Psoas muscle (tissue), 8 donors: ENCODE data around the gene VIL1. TPM values are rescaled to one million over a fixed set of nuclear protein-coding genes. Genes with fewer than 3 reads are reported as not detected.

Experiments
- ATAC-seq, 4 donors: fragments of 200-7000 bp; cut with Tn5 transposase; one replicate each; pipeline ENCODE4 v1.9.1; 2020; ENCODE audit warnings: moderate library complexity in 3 of 4, mild to moderate bottlenecking in 2 of 4
- DNase-seq, 2 donors: peaks; one replicate each; pipeline ENCODE4 v3.0.0-alpha.2; 2020
- H3K27ac ChIP-seq: fragments of 200-600 bp; one replicate; pipeline ENCODE4 v1.8.0; 2022
- H3K27me3 ChIP-seq, 3 donors: fragments of 200-600 bp in 1 of 3; one replicate each; pipeline versions ENCODE4 v1.6.1 to v1.8.0; 2013 to 2022; ENCODE audit warnings: low read length in 2 of 3, mild to moderate bottlenecking in 2 of 3, moderate library complexity in 1 of 3; ENCODE audit not compliant: insufficient read depth in 3 of 3
- H3K36me3 ChIP-seq, 2 donors: fragments of 200-600 bp in 1 of 2; one replicate each; pipeline versions ENCODE4 v1.6.1 to v1.8.0; 2013 to 2022; ENCODE audit warnings: low read depth in 1 of 2, mild to moderate bottlenecking in 1 of 2, moderate library complexity in 1 of 2; ENCODE audit not compliant: insufficient read depth in 1 of 2
- H3K4me1 ChIP-seq: fragments of 200-600 bp; one replicate; pipeline ENCODE4 v1.8.0; 2022
- H3K4me3 ChIP-seq: fragments of 200-600 bp; one replicate; pipeline ENCODE4 v1.8.0; 2022; ENCODE audit warnings: mild to moderate bottlenecking
- H3K9me3 ChIP-seq: fragments of 200-600 bp; one replicate; pipeline ENCODE4 v1.8.0; 2022
- whole genome bisulfite sequencing, 3 donors: extraction: QIAGEN DNeasy Blood & Tissue Kit; methylation state at CpG; one replicate each; pipeline versions ENCODE4 v1.1.6 to v1.1.7; 2013; 5-methylcytosine and 5-hydroxymethylcytosine counted together
- intact Hi-C, 2 donors: fragments of 100-400 bp; cut with DNase I; formaldehyde crosslinking; loops; one replicate each; pipeline versions ENCODE4 v1.11.0 to v1.14.2; 2022
- polyA plus RNA-seq, 3 donors: library from polyadenylated mRNA; stranded (reverse); fragments of 200-250 nt; gene quantifications; one replicate each; pipeline ENCODE4 v1.2.3, GENCODE V29; 2013
- total RNA-seq, 4 donors: library from RNA; stranded (reverse); fragmentation: NEBNext Ultra II Directional in 2 of 4; extraction: Animal tissue kit (Norgen Biotek cat#: 25700) in 2 of 4; gene quantifications; one replicate each; pipeline versions ENCODE4 v1.2.1 to v1.2.4, GENCODE V29; 2021 to 2023
- TF ChIP-seq, protein P1 (sequence below): fragments of 200-600 bp; IDR thresholded peaks from one replicate; pipeline ENCODE4 v1.8.0; 2022; ENCODE audit warnings: antibody characterized with exemption
- donor health status: healthy with polysubstance abuse.
- donor health status: DM: no; HTN: no; CAD: no; lungs with moderate emphysema.
- donor health status: Bipolar disorder and iron deficiency.
- donor health status: healthy.
- donor health status: DM: yes; HTN: yes; CAD: no.
- donor health status: DM: no; HTN: no; CAD: no.
- donor health status: DM: no; HTN: no; CAD: no.
- donor health status: DM: yes; HTN: yes; CAD: no.

The VIL1 gene
- total and polyA plus RNA-seq, 7 donors, result 0.08 to 0.10 (median 0.10) TPM; not detected in 4

DNA sequence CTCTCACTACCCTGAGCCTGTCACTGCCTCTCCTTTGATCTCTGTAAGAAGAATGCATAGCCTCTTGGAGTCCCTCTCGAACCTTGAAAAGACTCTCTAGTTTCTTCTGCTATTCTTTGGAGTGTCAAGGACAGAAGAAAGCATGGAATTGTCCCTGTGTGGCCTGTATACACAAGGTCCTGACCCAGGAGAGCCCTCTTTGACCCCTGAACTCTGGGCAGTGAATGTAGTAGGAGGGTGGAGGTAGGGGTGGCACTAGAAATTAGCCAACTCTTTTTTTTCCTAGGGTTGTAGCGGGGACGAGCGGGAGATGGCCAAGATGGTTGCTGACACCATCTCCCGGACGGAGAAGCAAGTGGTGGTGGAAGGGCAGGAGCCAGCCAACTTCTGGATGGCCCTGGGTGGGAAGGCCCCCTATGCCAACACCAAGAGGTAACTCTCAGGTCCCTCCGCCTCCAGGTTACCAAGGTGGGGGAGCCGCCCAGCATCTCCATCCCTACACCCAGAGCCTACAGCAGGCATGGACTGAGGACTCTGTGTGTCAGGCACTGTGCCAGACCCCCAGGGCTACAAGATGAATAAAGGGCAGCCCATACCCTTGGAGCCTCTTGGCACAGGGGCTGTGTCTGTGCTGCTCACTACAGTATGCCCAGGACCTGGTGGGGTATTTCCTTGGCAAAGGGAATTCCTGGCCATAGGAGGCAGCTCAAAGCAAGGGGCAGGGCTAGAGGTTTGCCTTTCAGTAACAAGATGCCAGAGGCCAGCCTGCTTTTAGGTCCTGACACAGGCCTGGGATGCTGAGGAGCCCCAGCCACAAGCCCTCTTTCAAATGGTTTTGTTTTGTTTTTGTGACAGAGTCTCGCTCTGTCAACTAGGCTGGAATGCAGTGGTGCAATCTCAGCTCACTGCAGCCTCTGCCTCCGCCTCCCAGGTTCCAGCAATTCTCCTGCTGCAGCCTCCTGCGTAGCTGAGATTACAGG is 16.4 kb downstream of the VIL1 start:
- Histone ChIP-seq H3K27me3 (no peaks in the 10 kb centered on the region), H3K9me3 (no peaks in the 10 kb centered on the region), H3K27ac (no peak overlapping the region), H3K4me3 (no peak overlapping the region), H3K36me3 (no peaks in the 10 kb centered on the region), H3K4me1 (no peaks in the 10 kb centered on the region)
- intact Hi-C loops, result no loop called here
- no peak for ATAC-seq
- TF ChIP-seq, protein P1, sequence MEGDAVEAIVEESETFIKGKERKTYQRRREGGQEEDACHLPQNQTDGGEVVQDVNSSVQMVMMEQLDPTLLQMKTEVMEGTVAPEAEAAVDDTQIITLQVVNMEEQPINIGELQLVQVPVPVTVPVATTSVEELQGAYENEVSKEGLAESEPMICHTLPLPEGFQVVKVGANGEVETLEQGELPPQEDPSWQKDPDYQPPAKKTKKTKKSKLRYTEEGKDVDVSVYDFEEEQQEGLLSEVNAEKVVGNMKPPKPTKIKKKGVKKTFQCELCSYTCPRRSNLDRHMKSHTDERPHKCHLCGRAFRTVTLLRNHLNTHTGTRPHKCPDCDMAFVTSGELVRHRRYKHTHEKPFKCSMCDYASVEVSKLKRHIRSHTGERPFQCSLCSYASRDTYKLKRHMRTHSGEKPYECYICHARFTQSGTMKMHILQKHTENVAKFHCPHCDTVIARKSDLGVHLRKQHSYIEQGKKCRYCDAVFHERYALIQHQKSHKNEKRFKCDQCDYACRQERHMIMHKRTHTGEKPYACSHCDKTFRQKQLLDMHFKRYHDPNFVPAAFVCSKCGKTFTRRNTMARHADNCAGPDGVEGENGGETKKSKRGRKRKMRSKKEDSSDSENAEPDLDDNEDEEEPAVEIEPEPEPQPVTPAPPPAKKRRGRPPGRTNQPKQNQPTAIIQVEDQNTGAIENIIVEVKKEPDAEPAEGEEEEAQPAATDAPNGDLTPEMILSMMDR, result no peak
- whole genome bisulfite sequencing, 3 donors, result 89 to 92% (median 90%) methylated on average over 11 of the region's 11 CpGs
- DNase-seq, result peak in 1 of 2 donors; percentile 30

DNA sequence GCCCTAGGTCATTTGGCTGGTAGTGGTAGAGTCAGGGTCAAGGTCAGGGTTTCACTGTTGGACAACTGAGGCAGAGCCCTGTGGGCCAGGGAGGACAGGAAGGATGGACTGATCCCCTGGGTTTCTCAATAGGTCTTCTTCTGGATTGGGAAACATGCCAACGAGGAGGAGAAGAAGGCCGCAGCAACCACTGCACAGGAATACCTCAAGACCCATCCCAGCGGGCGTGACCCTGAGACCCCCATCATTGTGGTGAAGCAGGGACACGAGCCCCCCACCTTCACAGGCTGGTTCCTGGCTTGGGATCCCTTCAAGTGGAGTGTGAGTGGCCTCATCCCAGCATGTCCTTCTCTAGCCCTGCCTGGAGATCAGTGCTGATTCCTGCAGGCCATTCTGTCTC is 18.1 kb downstream of the VIL1 start:
- H3K27me3 ChIP-seq, result no peaks in the 10 kb centered on the region
- no peak overlapping the region for H3K27ac ChIP-seq
- 80 to 94% (median 88%) methylated on average over 4 to 5 of the region's 5 CpGs for WGBS, 3 donors
- intact Hi-C loops, result no loop called here
- H3K4me3 ChIP-seq, result no peak overlapping the region
- no peaks in the 10 kb centered on the region for H3K36me3 ChIP-seq
- ATAC-seq (no peak), DNase-seq (peak in 1 of 2 donors; percentile 16)
- no peaks in the 10 kb centered on the region for H3K9me3 ChIP-seq
- TF ChIP-seq, protein P1, result no peak
- no peaks in the 10 kb centered on the region for H3K4me1 ChIP-seq

DNA sequence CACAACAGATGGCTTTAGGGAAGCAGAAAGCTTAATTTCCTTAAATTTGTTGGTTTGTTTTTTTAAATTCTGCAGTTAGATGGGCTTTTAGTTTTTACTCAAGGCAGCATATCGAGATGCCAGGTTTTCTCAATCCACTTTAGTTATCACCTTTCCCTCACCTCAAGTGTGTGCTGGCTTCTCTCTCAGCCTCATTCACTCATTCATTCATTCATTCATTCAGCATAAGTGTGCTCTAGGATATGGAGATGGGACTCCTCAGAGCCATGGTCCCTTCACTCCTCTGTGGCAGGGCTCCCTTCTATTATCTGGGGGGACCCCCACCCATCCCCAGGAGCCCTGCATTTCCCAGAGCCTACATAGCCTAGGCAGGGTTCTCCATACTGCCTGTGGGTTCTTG is 19.0 kb downstream of the VIL1 start:
- TF ChIP-seq, protein P1, result no peak
- DNase-seq, result no peak
- H3K36me3 ChIP-seq, result no peaks in the 10 kb centered on the region
- no peaks in the 10 kb centered on the region for H3K27me3 ChIP-seq
- 86 to 100% (median 95%) methylated on average over 1 of the region's 1 CpG for WGBS, 3 donors
- no peak for ATAC-seq
- H3K9me3 ChIP-seq, result no peaks in the 10 kb centered on the region
- no peaks in the 10 kb centered on the region for H3K4me1 ChIP-seq
- H3K4me3 ChIP-seq, result no peak overlapping the region
- H3K27ac ChIP-seq, result no peak overlapping the region
- intact Hi-C loops, result no loop called here

DNA sequence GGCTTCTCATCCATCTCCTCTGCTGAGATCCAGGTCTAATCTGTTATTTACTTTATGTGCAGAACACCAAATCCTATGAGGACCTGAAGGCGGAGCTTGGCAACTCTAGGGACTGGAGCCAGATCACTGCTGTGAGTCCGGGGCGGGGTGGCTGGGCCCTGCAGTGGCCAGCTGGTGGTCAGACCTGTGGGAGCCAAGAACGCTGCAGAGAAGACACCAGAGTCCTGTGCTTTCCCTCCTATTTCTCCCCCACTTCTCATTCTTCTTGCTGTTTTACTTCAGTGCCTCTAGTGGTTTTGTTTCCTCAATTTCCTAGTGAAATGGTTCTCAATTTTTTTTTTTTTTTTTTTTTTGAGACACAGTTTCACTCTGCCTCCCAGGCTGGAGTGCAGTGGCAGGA is 19.7 kb downstream of the VIL1 start:
- DNase-seq, result peak in 1 of 2 donors; percentile 42
- H3K36me3 ChIP-seq, result no peaks in the 10 kb centered on the region
- intact Hi-C loops, result no loop called here
- no peaks in the 10 kb centered on the region for H3K4me1 ChIP-seq
- H3K27me3 ChIP-seq, result no peaks in the 10 kb centered on the region
- no peak overlapping the region for H3K4me3 ChIP-seq
- no peaks in the 10 kb centered on the region for H3K9me3 ChIP-seq
- no peak for ATAC-seq
- 47 to 52% (median 50%) methylated on average over 4 of the region's 4 CpGs for WGBS, 3 donors
- H3K27ac ChIP-seq, result no peak overlapping the region
- TF ChIP-seq, protein P1, result no peak
